Measurements from ENCODE around the gene ANKIB1. TPM values are rescaled to one million over a fixed set of nuclear protein-coding genes. Genes with fewer than 3 reads are reported as not detected.

Gene ANKIB1
- total RNA-seq, 1 experiment from 2014 or later: 83.8 TPM

- in situ Hi-C loops (cut with HindIII; ENCODE audit: low pct_unique_long_range_greater_than_20kb, low sequenced_read_pairs) (no loop called here), intact Hi-C loops (cut with micrococcal nuclease; ENCODE audit: unreplicated experiment) (no loop called here)
- ChIA-PET POLR2A (interaction anchor here (0.6 kb wide), 1 partner anchor 17 kb away, joined by 3 read pairs; the partner anchor contains the start of genes ANKIB1 and KRIT1), CTCF (no interaction called here)
- TSS peak; percentile 20 for BruUV-seq (replicated peaks)
- Histone ChIP-seq H3K27me3 (ENCODE audit: control insufficient read depth, insufficient read depth, low read length) (no peaks in the 10 kb centered on the region), H3K4me1 (ENCODE audit: control insufficient read depth, insufficient read depth, low read length) (no peaks in the 10 kb centered on the region), H3K9me3 (ENCODE audit: control insufficient read depth, insufficient read depth, low read depth, low read length) (no peaks in the 10 kb centered on the region), H3K36me3 (ENCODE audit: control insufficient read depth, insufficient read depth, low read length) (peaks cover 20% of the 10 kb centered on the region; the same call in 1 of the 2 replicates), H3K4me3 (ENCODE audit: low read depth in 2 of 2, low read length in 2 of 2) (no peak overlapping the region), H3K27ac (ENCODE audit: low read length) (no peak overlapping the region)
- DNase-seq (ENCODE audit: low read depth, low spot score) (no peak), ATAC-seq (no peak)
- TF ChIP-seq CTCF (IDR thresholded peaks at IDR 0.05): no peak
- no peak for TF ChIP-seq SIN3A (IDR thresholded peaks at IDR 0.05; ENCODE audit: borderline replicate concordance, insufficient read depth, low read depth, low read length)
- no peak for TF ChIP-seq POLR2AphosphoS5 (IDR thresholded peaks at IDR 0.05; ENCODE audit: low read depth, low read length)
- no peak for TF ChIP-seq TCF7L2 (IDR thresholded peaks at IDR 0.05; ENCODE audit: low read depth, low read length)
- no peak for TF ChIP-seq REST (IDR thresholded peaks at IDR 0.05; ENCODE audit: insufficient read depth in 1 of 2, low read depth in 2 of 2, low read length in 1 of 2)
Observed at GRCh38 chr7:92228742-92229141, 17.0 kb upstream of the ANKIB1 start.

- ChIA-PET POLR2A (no interaction called here), CTCF (no interaction called here)
- no peak for DNase-seq (ENCODE audit: low read depth, low spot score)
- no peak overlapping the region for H3K4me3 ChIP-seq (ENCODE audit: low read depth in 2 of 2, low read length in 2 of 2)
- peaks cover 20% of the 10 kb centered on the region; the same call in 1 of the 2 replicates for H3K36me3 ChIP-seq (ENCODE audit: control insufficient read depth, insufficient read depth, low read length)
- no peak overlapping the region for H3K27ac ChIP-seq (ENCODE audit: low read length)
- TF ChIP-seq CTCF (IDR thresholded peaks at IDR 0.05) (no peak), REST (IDR thresholded peaks at IDR 0.05; ENCODE audit: insufficient read depth in 1 of 2, low read depth in 2 of 2, low read length in 1 of 2) (no peak), SIN3A (IDR thresholded peaks at IDR 0.05; ENCODE audit: borderline replicate concordance, insufficient read depth, low read depth, low read length) (no peak), TCF7L2 (IDR thresholded peaks at IDR 0.05; ENCODE audit: low read depth, low read length) (no peak), POLR2AphosphoS5 (IDR thresholded peaks at IDR 0.05; ENCODE audit: low read depth, low read length) (no peak)
- no peaks in the 10 kb centered on the region for H3K27me3 ChIP-seq (ENCODE audit: control insufficient read depth, insufficient read depth, low read length)
- no peak for ATAC-seq
- in situ Hi-C loops (cut with HindIII; ENCODE audit: low pct_unique_long_range_greater_than_20kb, low sequenced_read_pairs): no loop called here
- H3K4me1 ChIP-seq (ENCODE audit: control insufficient read depth, insufficient read depth, low read length): no peaks in the 10 kb centered on the region
- no peaks in the 10 kb centered on the region for H3K9me3 ChIP-seq (ENCODE audit: control insufficient read depth, insufficient read depth, low read depth, low read length)
- BruUV-seq (replicated peaks): no TSS peak
- intact Hi-C loops (cut with micrococcal nuclease; ENCODE audit: unreplicated experiment): no loop called here
Observed at GRCh38 chr7:92230547-92230946, 15.2 kb upstream of the ANKIB1 start.
